NB4 (cell line): Measurements from ENCODE around the gene GPR75.
"Not testable (repeated sequence)": the region's sequence is repeated elsewhere in the genome, so short reads cannot be mapped to it uniquely, and the experiment has no call there.

Source experiments
- DNase-seq: peaks from one replicate; pipeline ENCODE4 v3.0.0; 2010; ENCODE audit warnings: low read depth
- H3K4me3 ChIP-seq: one replicate; pipeline ENCODE4 v1.5.1; 2011; ENCODE audit warnings: mild to moderate bottlenecking, low read depth, low read length, moderate library complexity
- CTCF ChIP-seq: IDR thresholded peaks from one replicate; pipeline ENCODE4 v1.5.1; 2012; ENCODE audit warnings: low read depth, low read length
- MAX ChIP-seq: IDR thresholded peaks from 2 replicates; pipeline ENCODE4 v1.6.1; 2011; ENCODE audit warnings: low read depth, low read length
- MYC ChIP-seq: IDR thresholded peaks from 2 replicates; pipeline ENCODE4 v1.6.1; 2011; ENCODE audit warnings: low read depth, low read length
- POLR2A ChIP-seq: IDR thresholded peaks from 2 replicates; pipeline ENCODE4 v1.6.1; 2011; ENCODE audit warnings: mild to moderate bottlenecking; ENCODE audit not compliant: insufficient read length; ENCODE audit errors: extremely low read depth

The GPR75 gene

DNA sequence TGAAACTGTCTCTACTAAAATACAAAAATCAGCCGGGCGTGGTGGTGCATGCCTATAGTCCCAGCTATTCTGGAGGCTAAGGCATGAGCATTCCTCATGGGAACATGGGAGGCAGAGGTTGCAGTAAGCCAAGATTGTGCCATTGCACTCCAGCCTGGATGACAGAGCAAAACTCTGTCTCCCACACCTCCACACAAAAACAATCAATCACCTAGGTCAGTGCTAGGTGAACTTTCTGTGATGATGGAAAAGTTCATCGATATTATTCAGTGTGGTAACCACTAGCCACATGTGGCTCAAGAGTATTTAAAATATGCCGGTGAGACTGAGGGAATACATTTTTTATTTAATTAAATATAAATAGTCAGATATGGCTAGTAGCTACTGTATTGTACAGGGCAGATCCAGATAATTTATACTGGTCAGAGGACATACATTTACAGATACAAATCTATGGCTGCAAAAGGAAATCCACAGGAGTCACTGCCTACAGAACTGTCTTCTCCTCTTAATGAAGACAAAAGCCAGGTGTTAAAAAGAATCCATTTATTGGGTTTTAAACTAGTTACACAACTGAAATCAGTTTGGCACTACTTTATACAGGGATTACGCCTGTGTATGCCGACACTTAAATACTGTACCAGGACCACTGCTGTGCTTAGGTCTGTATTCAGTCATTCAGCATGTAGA is 3.9 kb upstream of the GPR75 start:
- no peak for DNase-seq
- no peak overlapping the region for H3K4me3 ChIP-seq
- TF ChIP-seq MAX (no peak), MYC (no peak), CTCF (no peak), POLR2A (no peak)

DNA sequence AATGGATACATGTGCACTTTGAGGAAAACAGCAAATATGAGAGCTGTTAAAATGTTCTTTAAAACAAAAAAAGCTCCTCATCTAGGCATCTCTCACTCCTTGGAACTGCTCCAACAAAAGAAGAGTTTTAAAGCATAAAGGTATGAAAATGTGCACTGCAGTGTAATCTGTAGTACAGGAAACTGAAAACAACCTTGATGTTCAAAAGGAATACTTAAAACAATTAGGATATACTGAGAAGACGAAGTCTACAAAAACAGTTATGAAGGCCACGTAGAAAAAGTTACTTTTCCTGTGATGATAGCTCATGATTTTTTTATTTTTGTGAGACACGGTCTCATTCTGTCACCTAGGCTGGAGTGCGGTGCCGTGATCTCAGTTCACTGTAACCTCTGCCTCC is 2.1 kb upstream of the GPR75 start:
- DNase-seq = no peak
- no peak overlapping the region for H3K4me3 ChIP-seq
- no peak for TF ChIP-seq POLR2A
- TF ChIP-seq MAX = no peak
- no peak for TF ChIP-seq MYC
- TF ChIP-seq CTCF = no peak

- DNase-seq = no peak
- no peak for TF ChIP-seq POLR2A
- TF ChIP-seq MYC = no peak
- no peak for TF ChIP-seq MAX
- no peak for TF ChIP-seq CTCF
- no peak overlapping the region for H3K4me3 ChIP-seq
Measured at GRCh38 chr2:53856272-53856671, 3.5 kb downstream of the GPR75 start.

DNA sequence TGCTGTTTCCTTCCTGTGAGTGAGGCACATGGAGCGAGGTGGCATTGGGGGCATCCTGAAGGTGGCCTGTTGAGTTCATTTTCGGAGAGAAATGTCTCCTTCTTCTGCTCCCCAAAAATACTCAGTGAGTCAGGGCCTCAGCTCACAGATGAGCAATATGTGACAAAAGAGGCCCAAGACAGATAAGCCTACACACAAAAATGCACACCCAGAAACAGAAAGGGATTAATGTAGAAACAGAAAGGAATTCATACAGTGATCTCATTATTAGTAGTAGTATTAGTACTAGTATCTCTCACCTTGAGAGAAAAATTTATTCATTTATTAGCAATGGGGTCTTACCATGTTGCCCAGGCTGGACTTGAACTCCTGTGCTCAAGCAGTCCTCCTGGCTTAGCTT is 5.1 kb downstream of the GPR75 start:
- DNase-seq = no peak
- no peak for TF ChIP-seq CTCF
- no peak overlapping the region for H3K4me3 ChIP-seq

DNA sequence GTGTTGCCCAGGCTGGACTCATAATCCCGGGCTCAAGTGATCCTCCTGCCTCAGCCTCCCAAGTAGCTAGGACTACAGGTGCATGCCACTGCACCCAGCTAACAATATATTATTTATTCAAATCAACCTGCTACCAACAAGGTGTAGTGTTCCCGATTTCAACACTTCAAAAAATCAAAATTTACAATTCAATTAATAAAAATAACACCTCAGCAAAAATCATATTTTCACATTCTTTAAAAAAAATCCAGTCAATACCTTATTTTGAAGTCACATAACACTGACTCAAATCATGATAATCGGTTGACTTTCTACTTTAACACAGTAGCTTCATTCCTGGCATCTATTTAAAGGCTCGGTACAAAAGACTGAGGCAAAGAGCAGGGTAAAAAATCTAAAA is 7.2 kb downstream of the GPR75 start:
- H3K4me3 ChIP-seq = no peak overlapping the region
- DNase-seq = no peak
- TF ChIP-seq MAX = no peak
- no peak for TF ChIP-seq CTCF
- TF ChIP-seq POLR2A = no peak
- TF ChIP-seq MYC = no peak

DNA sequence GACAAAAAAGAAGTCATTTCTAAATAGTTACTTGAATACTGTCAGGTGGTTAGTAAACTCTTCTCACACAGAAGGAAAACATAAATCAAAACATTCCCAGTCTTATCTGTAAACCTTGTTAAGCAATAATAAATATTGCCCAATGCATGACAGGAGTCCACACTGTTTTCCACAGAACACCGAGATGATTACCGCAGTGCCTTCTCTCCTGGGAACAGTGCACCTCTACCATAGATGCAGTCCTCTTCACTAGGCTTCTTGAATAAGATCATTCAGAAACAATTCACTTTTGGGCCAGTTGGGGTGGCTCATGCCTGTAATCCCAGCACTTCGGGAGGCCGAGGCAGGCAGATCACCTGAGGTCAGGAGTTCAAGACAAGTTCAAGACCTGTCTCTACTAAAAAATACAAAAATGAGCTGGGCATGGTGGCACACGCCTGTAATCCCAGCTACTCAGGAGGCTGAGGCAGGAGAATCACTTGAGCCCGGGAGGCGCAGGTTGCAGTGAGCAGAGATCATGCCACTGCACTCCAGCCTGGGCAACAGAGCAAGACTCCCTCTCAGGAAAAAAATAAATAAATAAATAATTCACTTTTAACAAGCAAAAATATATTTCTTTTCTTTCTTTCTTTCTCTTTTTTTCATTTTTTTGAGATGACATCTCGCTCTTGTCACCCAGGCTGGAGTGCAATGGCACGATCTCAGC is 8.6 kb downstream of the GPR75 start:
- H3K4me3 ChIP-seq, DNase-seq: not testable (repeated sequence)
